ENCODE results near the gene KLHL40.

- no peak for TF ChIP-seq POLR2A (IDR thresholded peaks at IDR 0.05)
- no peak for TF ChIP-seq CTCF (IDR thresholded peaks at IDR 0.05)
- TF ChIP-seq EP300 (IDR thresholded peaks at IDR 0.05), result no peak
These were observed 12.8 kb upstream of the KLHL40 start for GRCh38 chr3:42672515-42672914.

Measured in suprapubic skin (tissue), 3 donors.